ENCODE measurements around the gene GMPR2.

GRCh38 chr14:24269368-24269767, 36.6 kb downstream of the GMPR2 start:
- TF ChIP-seq CTCF (IDR thresholded peaks at IDR 0.05; ENCODE audit: low read depth, low read length) = no peak
- TF ChIP-seq POLR2A (IDR thresholded peaks at IDR 0.05; ENCODE audit: extremely low read depth, insufficient read length) = no peak
- no peak for TF ChIP-seq MAX (IDR thresholded peaks at IDR 0.05; ENCODE audit: low read depth, low read length)
